B cell (primary cell): Measurements from ENCODE around the gene DCBLD2. TPM values are rescaled to one million over a fixed set of nuclear protein-coding genes. Genes with fewer than 3 reads are reported as not detected.

ENCODE experiments used
- ATAC-seq: fragments of 200-7000 bp; cut with Tn5 transposase; one replicate; pipeline ENCODE4 v1.10.0; 2021; ENCODE audit warnings: low read depth, mild to moderate bottlenecking, moderate number of reproducible peaks, moderate library complexity
- CTCF ChIA-PET: fragments of 350-600 bp; sonication (Branson Sonifier 250); formaldehyde crosslinking; loops from one replicate; lab custom pipeline; 2021; ENCODE audit warnings: antibody characterized with exemption, inconsistent platforms; lab: Charles Lee
- POLR2A ChIA-PET: fragments of 350-600 bp; sonication (Branson Sonifier 250); formaldehyde crosslinking; loops from one replicate; lab custom pipeline; 2021; ENCODE audit warnings: antibody characterized with exemption; lab: Charles Lee
- DNase-seq: peaks from one replicate; pipeline ENCODE4 v3.0.0; 2013
- H2AFZ ChIP-seq: 2 replicates; pipeline ENCODE4 v1.6.1; 2012; ENCODE audit warnings: mild to moderate bottlenecking, low read depth, low read length; ENCODE audit not compliant: insufficient read depth, poor library complexity, severe bottlenecking
- H3K27ac ChIP-seq, 2 donors: 1 replicate in 1 of 2; 2 replicates in 1 of 2; pipeline ENCODE4 v1.5.1; 2012 to 2013; ENCODE audit warnings: low read length in 2 of 2, mild to moderate bottlenecking in 2 of 2, moderate library complexity in 1 of 2
- H3K27me3 ChIP-seq, 4 experiments: fragments of 200-600 bp in 1 of 4; sonication (generic) in 1 of 4; replicated peaks in 1 of 4; 1 replicate in 2 of 4; 2 replicates in 2 of 4; pipeline versions ENCODE4 v1.6.1 to v1.7.0; 2013 to 2016; ENCODE audit warnings: low read length in 3 of 4, mild to moderate bottlenecking in 2 of 4, mixed read lengths in 1 of 4, moderate library complexity in 1 of 4; ENCODE audit not compliant: insufficient read depth in 4 of 4, control insufficient read depth in 3 of 4; ENCODE audit errors: control extremely low read depth in 1 of 4
- H3K36me3 ChIP-seq, 2 experiments: replicated peaks in 1 of 2; 1 replicate in 1 of 2; 2 replicates in 1 of 2; pipeline versions ENCODE4 v1.6.1 to v1.7.1; 2013; ENCODE audit warnings: low read length in 1 of 2; ENCODE audit not compliant: insufficient read depth in 2 of 2, control insufficient read depth in 1 of 2; ENCODE audit errors: control extremely low read depth in 1 of 2, extremely low read depth in 1 of 2
- H3K4me1 ChIP-seq, 2 donors: fragments of 200-600 bp in 1 of 2; sonication (generic) in 1 of 2; 1 replicate in 1 of 2; 2 replicates in 1 of 2; pipeline versions ENCODE4 v1.5.1 to v1.6.1; 2013 to 2017; ENCODE audit warnings: low read length in 2 of 2; ENCODE audit not compliant: control insufficient read depth in 2 of 2, insufficient read depth in 2 of 2
- H3K4me2 ChIP-seq: replicated peaks from 2 replicates; pipeline ENCODE3; 2012; ENCODE audit warnings: mild to moderate bottlenecking, low read depth, low read length; ENCODE audit not compliant: poor library complexity, severe bottlenecking
- H3K4me3 ChIP-seq, 5 experiments: fragments of 200-600 bp in 1 of 5; sonication (generic) in 1 of 5; 1 replicate in 3 of 5; 2 replicates in 2 of 5; pipeline versions ENCODE4 v1.5.1 to v1.7.0; 2011 to 2016; ENCODE audit warnings: low read length in 4 of 5, mild to moderate bottlenecking in 4 of 5, low read depth in 2 of 5, control low read depth in 1 of 5, moderate library complexity in 1 of 5; ENCODE audit not compliant: insufficient read depth in 1 of 5; ENCODE audit errors: control extremely low read depth in 1 of 5, extremely low read depth in 1 of 5
- H3K79me2 ChIP-seq: fragments of 200-600 bp; sonication (generic); one replicate; pipeline ENCODE4 v1.6.0; 2016; ENCODE audit warnings: low read length; ENCODE audit not compliant: control insufficient read depth, insufficient read depth
- H3K9ac ChIP-seq: fragments of 200-600 bp; sonication (generic); 2 replicates; pipeline ENCODE4 v1.6.1; 2017; ENCODE audit warnings: mild to moderate bottlenecking, low read length, moderate library complexity
- H3K9me3 ChIP-seq, 3 donors: one replicate each; pipeline versions ENCODE4 v1.6.1 to v1.7.1; 2013; ENCODE audit warnings: low read length in 2 of 3; ENCODE audit not compliant: control insufficient read depth in 2 of 3, insufficient read depth in 1 of 3; ENCODE audit errors: control extremely low read depth in 1 of 3
- H4K20me1 ChIP-seq: 2 replicates; pipeline ENCODE4 v1.6.0; 2012; ENCODE audit warnings: mild to moderate bottlenecking, low read length; ENCODE audit not compliant: insufficient read depth, control insufficient read depth, poor library complexity, severe bottlenecking
- H3K27ac Mint-ChIP-seq: one replicate; pipeline ENCODE4 v1.8.0; 2021; ENCODE audit warnings: mixed read lengths
- H3K27me3 Mint-ChIP-seq: one replicate; pipeline ENCODE4 v1.8.0; 2021; ENCODE audit warnings: mixed read lengths
- H3K4me1 Mint-ChIP-seq: one replicate; pipeline ENCODE4 v1.8.0; 2021; ENCODE audit warnings: mixed read lengths
- H3K4me3 Mint-ChIP-seq: one replicate; pipeline ENCODE4 v1.8.0; 2021; ENCODE audit warnings: mixed read lengths
- H3K9me3 Mint-ChIP-seq: one replicate; pipeline ENCODE4 v1.8.0; 2022; ENCODE audit warnings: mixed read lengths; ENCODE audit not compliant: insufficient read depth
- EZH2 ChIP-seq: IDR thresholded peaks from 2 replicates; pipeline ENCODE4 v1.6.1; 2012; ENCODE audit warnings: borderline replicate concordance, low read depth, mild to moderate bottlenecking, moderate library complexity, low read length; ENCODE audit not compliant: insufficient read depth, poor library complexity, severe bottlenecking
- WGBS: methylation state at CpG from one replicate; pipeline ENCODE4 v1.1.5; 2013; ENCODE audit warnings: missing lambda C conversion rate; ENCODE audit not compliant: insufficient coverage; 5-methylcytosine and 5-hydroxymethylcytosine counted together
- intact Hi-C: fragments of 100-400 bp; cut with micrococcal nuclease; formaldehyde crosslinking; loops from one replicate; pipeline ENCODE4 v1.10.0; 2022
- polyA plus RNA-seq: library from polyadenylated mRNA; depleted of rRNA; stranded (reverse); fragments of >200 nt; gene quantifications from 2 replicates; pipeline ENCODE4 v1.2.3, GENCODE V29; 2012
- total RNA-seq, 2 donors: library from RNA; stranded (reverse); fragments of 120-200 nt in 1 of 2; gene quantifications; 1 replicate in 1 of 2; 2 replicates in 1 of 2; pipeline versions ENCODE4 v1.2.3 to v1.2.4, GENCODE V29; 2013 to 2022
- TF ChIP-seq, protein P1 (sequence below): fragments of 200-600 bp; IDR thresholded peaks from one replicate; pipeline ENCODE4 v1.8.0; 2022; ENCODE audit warnings: antibody characterized with exemption, mild to moderate bottlenecking

The DCBLD2 gene
- total and polyA plus RNA-seq, 2 donors (not counting 1 experiment from before 2014, with no cell fraction given) = 0.37 to 3.5 TPM

DNA sequence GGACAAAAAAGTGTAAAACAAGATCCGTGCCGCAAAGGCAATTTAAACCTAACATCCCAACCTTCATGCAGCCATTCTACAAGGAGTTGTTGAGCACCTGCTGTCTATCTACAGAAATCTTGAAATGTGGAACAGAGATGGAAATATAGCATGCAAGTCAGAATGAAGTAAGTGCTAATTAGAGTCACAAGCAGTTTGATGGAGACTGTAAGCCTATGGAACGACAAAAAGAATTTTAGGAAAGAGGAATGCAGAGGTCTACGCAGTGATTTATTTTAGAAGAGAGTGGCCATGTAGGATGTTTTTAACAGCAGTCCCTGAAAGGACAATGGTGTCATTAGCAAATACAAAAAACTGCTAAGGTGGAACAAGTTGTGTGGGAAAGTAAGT lies 851 bp upstream of the DCBLD2 start:
- intact Hi-C loops = loop anchor here (5.0 to 10.0 kb wide), 4 partner anchors 310 to 1805 kb away; partner anchors contain the start of genes CPOX, TBC1D23 and TFG

DNA sequence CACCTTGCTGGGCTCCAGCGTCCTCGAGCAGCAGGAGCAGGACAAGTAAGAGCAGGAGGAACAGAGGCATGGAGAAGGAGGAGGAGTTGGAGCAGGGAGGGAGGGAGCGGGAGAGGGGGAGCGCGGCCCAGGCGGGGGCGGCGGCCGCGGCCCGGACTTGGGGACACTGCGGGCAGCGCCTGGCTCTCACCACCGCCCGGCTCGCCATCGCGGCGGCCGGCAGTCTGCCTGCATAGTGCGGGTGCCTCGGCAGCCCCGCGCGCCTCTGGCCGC lies 440 bp downstream of the DCBLD2 start:
- Histone ChIP-seq H3K4me1 (peaks cover 10 to 12% of the 10 kb centered on the region in 2 donors), H3K27me3 (peaks cover 0 to 4% (median 0%) of the 10 kb centered on the region in 4 experiments), H3K79me2 (no peaks in the 10 kb centered on the region), H2AFZ (peak overlapping the region; percentile 95), H3K4me2 (peak overlapping the region; percentile 98), H3K9ac (peak overlapping the region; percentile 83), H3K27ac (peak overlapping the region in 1 of 2 donors; percentile 32), H3K9me3 (no peaks in the 10 kb centered on the region), H3K4me3 (peak overlapping the region in 4 of 5 experiments; percentile 60 to 93 (median 75)), H3K36me3 (no peaks in the 10 kb centered on the region), H4K20me1 (no peaks in the 10 kb centered on the region)
- ChIA-PET CTCF (interaction anchor here (0.9 to 1.0 kb wide), 2 partner anchors 83 to 299 kb away, joined by 3 read pairs; no protein-coding TSS in a partner anchor), POLR2A (no interaction called here)
- DNase-seq (peak; percentile 51), ATAC-seq (no peak)
- intact Hi-C loops = loop anchor here (2.0 to 10.0 kb wide), 5 partner anchors 309 to 1806 kb away; partner anchors contain the start of genes ARL6, CPOX, TBC1D23 and TFG
- Mint-ChIP-seq H3K4me3 (peak overlapping the region; percentile 97), H3K27me3 (peaks cover 8% of the 10 kb centered on the region), H3K4me1 (peaks cover 17% of the 10 kb centered on the region), H3K9me3 (no peaks in the 10 kb centered on the region), H3K27ac (no peak overlapping the region)
- TF ChIP-seq EZH2 = no peak
- TF ChIP-seq, protein P1, sequence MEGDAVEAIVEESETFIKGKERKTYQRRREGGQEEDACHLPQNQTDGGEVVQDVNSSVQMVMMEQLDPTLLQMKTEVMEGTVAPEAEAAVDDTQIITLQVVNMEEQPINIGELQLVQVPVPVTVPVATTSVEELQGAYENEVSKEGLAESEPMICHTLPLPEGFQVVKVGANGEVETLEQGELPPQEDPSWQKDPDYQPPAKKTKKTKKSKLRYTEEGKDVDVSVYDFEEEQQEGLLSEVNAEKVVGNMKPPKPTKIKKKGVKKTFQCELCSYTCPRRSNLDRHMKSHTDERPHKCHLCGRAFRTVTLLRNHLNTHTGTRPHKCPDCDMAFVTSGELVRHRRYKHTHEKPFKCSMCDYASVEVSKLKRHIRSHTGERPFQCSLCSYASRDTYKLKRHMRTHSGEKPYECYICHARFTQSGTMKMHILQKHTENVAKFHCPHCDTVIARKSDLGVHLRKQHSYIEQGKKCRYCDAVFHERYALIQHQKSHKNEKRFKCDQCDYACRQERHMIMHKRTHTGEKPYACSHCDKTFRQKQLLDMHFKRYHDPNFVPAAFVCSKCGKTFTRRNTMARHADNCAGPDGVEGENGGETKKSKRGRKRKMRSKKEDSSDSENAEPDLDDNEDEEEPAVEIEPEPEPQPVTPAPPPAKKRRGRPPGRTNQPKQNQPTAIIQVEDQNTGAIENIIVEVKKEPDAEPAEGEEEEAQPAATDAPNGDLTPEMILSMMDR = no peak
- WGBS = under 1% methylated on average over 26 of the region's 26 CpGs

More for the DNA sequence above, 851 bp upstream of the DCBLD2 start:
- Histone ChIP-seq H3K9ac (peak overlapping the region; percentile 83), H3K79me2 (no peaks in the 10 kb centered on the region), H3K4me3 (peak overlapping the region; percentile 60 to 93 (median 68)), H3K27ac (peak overlapping the region in 1 of 2 donors; percentile 64), H3K4me2 (peak overlapping the region; percentile 98), H3K36me3 (no peaks in the 10 kb centered on the region), H3K4me1 (peaks cover 10 to 12% of the 10 kb centered on the region in 2 donors), H3K9me3 (no peaks in the 10 kb centered on the region), H2AFZ (peak overlapping the region; percentile 95), H4K20me1 (no peaks in the 10 kb centered on the region), H3K27me3 (peaks cover 0 to 7% (median 2%) of the 10 kb centered on the region in 4 experiments)
- Mint-ChIP-seq H3K27ac (peak overlapping the region; percentile 84), H3K9me3 (no peaks in the 10 kb centered on the region), H3K27me3 (peaks cover 12% of the 10 kb centered on the region), H3K4me3 (peak overlapping the region; percentile 97), H3K4me1 (peaks cover 17% of the 10 kb centered on the region)
- TF ChIP-seq EZH2 = no peak
- TF ChIP-seq, protein P1 = no peak
- DNase-seq = no peak
- WGBS = 83% methylated on average over 2 of the region's 4 CpGs
- ChIA-PET POLR2A (no interaction called here), CTCF (interaction anchor here (0.6 kb wide), 1 partner anchor 181 kb away, joined by 3 read pairs; no protein-coding TSS in a partner anchor)
- ATAC-seq = no peak
